G401 (cell line): ENCODE data around the gene OXNAD1. TPM values are rescaled to one million over a fixed set of nuclear protein-coding genes. Genes with fewer than 3 reads are reported as not detected.

Experiments used
- DNase-seq: peaks from one replicate; pipeline ENCODE4 v3.0.0-alpha.2; 2015; ENCODE audit warnings: low spot score
- in situ Hi-C: cut with HindIII; loops from 2 replicates; pipeline ENCODE4 v1.10.0; 2016; ENCODE audit warnings: low sequenced_read_pairs, mixed read lengths
- total RNA-seq: library from RNA; depleted of rRNA; stranded (reverse); fragments of >200 nt; shearing (Covaris generic); gene quantifications from 2 replicates; pipeline ENCODE4 v1.2.3, GENCODE V29; 2014

Gene OXNAD1
- total RNA-seq, 1 experiment from 2014 or later = 14.8 TPM

DNA sequence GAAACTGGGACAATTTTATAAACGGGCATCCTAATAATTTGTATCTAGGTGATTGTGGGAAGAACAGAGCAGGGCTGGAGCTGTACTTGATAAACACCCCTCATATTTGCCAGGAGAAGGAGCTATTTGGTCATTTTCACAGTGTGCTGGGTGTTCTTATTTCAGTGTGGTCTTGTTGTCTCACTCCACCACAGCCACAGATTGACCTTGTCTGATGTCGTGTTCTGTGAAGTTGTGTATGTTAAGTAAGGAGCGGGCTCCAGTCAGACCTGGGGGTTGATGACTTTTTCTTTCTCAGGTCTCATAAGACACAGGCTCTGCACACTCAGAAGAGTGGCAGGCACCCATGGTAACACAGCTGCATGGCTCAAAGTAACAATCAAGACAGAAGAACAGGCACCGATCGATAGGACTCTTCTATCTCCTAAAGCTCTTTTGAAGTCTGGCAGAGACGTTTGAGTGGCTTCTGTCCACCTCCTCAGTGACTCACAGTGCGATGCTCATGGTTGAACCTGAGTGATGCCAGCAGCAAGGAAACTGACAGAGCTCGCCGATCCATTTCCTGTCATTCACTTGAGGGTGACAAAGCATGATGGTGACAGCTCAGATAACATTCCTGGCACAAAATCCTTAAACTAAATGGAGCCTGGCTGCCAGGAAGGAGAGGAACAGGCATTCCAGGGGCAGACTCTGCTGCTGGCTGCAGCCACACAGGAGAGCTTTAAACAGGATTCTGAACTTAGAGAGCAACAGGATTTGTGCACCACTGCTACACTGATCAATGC, 21.1 kb upstream of the OXNAD1 start:
- no peak for DNase-seq
- in situ Hi-C loops = no loop called here

DNA sequence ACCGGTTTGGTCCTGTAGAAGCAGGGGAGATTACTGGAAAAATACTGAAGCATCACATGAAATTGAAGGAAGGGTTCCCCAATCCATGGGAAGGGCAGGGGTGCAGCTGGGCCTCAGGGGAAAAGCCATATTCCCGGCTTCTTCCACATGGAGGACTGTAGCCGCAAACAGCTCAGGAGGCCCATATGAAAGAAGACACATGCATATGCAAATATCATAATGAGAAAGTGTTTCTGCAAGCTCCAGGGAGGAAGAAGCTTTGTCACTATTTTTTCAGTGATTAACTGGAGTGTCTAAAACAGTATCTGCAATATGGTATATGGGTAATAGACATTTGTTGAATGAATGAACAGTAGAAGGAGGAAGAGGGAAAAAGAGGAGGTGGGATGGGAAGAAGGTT, 19.4 kb upstream of the OXNAD1 start:
- in situ Hi-C loops = no loop called here
- DNase-seq = no peak

DNA sequence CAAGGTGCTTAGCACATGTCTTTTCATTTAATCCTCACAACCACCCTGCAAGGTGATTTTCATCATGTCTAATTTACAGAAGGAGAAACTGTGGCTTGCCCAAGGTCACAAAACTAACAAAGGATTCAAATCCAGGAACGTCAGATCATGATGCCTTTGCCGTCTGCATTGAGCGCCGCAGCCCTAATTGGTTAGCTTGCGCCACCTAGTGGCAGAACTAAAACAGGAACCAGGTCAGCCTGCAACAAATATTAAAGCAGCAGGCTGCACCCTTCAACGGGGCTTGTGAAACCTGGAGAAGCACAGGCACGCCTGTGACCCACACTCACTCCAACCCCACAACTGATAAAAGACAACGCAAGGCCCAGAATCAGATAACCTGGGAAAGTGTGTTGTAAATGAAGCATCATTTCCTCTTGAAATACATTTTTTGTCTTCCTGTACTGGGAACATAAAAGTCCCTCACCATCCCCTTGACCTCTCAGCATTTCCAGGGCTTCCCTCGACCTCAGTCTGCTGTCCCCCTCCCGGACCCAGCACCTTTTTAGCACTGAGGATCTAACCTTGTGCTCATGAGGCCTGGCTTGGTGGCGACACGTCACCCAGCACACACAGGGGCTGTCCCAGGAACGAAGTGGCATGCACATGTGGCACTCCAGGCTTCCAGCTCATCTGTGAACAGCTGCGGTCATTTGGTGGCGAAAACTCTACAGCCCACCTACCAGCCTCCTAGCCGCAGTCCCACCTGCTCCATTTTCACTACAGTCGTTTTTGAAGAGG, 17.5 kb upstream of the OXNAD1 start:
- in situ Hi-C loops = no loop called here
- DNase-seq = peak; percentile 93

DNA sequence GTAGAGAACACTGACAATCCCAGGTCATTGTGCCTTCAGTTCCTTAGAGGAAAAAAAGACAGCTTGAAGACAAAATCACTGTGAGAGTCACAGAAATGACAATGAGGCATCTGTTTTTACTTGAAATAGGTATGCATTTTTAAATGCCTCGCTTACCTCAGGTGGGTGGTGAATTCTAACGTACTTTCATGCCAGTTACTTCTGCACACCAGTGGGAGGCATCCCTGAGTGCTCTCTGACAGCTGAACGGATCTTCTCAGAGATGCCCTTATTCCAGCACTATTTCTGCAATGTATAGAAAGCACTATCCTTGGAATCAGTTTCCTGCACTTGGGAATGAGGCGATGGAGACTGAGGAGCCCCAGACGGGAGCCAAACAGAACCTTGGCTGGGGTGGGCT, 16.5 kb upstream of the OXNAD1 start:
- no peak for DNase-seq
- in situ Hi-C loops = no loop called here

DNA sequence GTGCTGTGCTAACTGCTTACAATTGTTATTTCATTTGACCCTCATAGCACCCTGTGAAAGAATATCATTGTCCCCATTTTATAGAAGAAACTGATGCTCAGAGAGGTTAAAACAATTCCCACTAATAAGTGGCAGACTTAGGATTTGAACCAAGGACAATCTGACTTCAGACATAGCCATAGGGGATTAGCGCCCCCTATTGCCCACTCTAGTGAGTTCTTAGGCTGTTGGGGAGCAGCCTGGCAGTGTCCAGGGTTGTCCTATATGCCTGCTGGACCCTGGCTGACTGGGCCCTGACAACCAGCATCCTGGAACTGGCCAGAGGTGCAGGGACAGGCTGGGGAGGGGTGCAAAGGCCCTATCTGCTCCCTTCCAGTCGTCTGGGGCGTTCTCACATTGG, 15.7 kb upstream of the OXNAD1 start:
- no peak for DNase-seq
- in situ Hi-C loops = no loop called here

DNA sequence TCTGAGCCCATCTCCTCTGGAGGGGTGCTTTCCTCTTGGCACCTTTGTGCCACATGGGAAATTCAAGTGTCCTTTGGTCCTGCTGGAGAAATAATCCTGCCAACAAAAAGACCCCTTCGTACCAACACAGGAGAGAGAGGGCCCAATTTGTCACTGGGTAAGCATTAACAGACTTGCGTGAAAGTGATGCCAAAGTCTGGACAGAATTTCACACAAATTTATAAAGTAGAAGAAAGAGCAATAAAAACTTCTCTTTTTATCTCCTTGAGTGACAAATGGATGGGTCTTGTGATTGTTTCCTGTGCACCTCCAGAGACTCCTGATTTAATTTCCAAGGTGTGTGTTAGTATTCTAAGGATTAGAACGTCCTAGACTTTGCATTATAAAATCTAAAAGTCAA, 15.1 kb upstream of the OXNAD1 start:
- DNase-seq = no peak
- in situ Hi-C loops = no loop called here

DNA sequence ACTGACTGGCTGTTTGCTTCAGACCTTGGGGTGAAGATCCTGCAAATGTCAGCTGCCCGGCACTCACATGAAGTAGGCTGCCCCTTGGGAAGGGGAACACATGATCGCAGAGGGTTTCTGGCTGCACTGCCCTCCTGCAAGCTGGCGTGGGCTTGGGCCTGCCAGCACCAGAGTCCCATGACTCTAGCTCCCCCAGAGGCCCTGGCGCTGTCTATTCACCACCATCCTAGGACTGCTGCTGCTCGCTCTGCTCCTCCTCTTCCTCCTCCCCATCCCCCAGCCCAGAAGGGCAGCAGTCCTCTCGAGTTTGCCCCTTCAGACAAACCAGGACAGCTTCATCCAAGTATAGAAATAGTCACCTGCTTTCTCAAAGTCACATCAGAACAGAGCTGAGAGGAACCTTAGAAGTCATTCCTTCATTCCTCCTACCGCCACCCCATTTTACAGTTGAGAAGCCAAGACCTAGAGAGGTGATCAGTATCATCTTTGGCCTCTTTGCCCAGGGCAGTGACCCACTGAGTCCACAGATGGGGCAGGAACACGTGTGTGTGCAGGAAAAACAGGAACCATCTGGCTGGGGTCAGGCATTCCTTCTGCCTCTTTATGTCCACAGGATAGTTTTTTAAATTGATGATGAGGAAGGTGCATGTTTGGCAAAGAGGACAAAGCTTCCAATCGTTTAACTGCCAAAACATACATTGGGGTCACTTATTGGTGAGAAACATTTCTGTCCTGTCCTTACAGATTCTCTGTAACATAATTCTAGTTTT, 13.5 kb upstream of the OXNAD1 start:
- in situ Hi-C loops = no loop called here
- no peak for DNase-seq

DNA sequence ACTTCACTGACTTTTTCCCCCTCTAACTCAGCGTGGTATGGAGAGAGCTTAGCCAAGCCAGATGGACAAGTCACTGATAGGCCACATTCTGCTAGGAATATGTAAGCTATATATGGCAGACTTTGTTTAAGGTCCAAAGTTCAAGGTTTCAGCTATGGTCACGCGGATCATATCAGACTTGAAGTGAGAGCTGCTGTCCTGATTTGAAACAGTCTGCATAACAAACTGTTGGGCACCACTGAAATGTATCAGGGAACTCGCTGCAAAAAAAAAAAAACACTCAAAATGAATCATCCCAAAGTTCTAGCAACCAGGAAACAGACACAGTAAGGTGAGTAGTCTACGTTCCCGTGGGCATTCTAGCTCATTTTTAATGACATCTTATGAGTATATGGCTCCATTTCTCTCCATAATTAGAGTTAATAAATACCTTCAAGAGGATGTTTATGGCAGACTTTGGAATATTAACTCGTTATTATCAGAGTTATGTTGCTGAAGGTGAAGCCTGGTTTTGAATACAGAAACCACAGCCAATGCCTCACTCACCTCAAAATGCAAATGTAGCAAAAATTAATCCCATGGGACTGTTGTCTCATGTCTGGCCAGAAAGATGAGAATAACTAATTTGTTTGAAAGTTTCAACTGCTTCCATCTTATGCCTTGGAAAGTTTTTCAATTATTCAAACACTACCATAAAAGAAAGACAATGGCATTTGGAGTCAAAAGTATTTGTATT, 12.6 kb upstream of the OXNAD1 start:
- in situ Hi-C loops = no loop called here
- DNase-seq = no peak

DNA sequence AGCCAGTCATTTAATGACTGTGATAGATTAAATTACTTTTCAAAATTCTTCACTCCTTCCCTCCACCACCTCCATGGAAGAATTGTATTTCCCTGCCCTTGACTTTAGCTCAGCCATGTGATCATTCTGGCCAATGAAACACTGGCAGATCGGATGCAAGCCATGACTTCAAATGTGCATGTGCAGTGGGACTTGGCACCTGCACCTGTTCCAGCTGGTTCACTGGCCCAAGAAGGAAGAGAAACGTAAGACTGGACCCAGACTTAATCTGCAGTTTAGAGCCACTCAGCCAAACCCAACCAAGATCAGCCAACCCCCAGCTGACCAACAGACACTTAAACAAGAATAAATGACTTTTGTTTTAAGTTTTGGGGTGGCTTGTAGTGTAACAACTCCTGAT, 12.0 kb upstream of the OXNAD1 start:
- DNase-seq = no peak
- in situ Hi-C loops = no loop called here

DNA sequence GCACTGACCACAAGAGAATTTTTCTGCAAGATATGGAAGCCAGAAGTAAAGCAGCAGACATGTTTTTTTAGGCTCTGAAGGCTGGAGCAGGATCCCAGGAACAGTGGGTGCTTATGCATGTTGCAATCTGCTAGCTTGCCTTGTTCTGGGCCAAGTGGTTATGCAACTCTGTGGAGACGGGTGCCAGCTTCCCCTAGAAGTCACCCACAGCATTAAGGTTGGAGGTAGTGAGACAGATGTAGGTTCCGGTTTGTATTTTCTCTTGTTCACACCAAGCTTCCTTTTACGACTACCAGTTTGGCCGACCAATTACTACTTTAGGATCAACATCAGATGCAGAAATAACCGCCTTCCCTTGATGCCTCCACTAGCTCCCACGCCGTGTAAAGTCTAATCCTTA, 11.4 kb upstream of the OXNAD1 start:
- in situ Hi-C loops = no loop called here
- DNase-seq = peak; percentile 22

DNA sequence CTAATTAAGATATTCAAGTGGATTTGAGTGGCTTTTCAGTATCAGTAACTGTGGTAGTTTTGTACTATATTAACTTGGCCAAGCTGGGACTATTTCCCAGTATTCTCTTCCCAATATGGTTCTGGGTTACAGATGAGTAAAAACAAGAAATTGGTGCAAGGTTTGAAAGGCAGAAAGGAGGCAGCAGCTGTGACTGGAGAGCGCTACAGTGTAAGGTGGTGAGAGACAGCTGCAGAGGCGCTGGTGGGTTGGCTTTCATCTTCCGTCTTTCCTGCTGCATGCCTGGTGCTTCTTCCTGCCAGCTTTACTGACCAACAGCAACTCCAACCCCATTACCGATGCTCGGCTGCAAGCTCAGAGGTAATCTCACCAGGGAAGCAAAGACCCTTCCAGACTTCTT, 10.1 kb upstream of the OXNAD1 start:
- in situ Hi-C loops = no loop called here
- DNase-seq = no peak

DNA sequence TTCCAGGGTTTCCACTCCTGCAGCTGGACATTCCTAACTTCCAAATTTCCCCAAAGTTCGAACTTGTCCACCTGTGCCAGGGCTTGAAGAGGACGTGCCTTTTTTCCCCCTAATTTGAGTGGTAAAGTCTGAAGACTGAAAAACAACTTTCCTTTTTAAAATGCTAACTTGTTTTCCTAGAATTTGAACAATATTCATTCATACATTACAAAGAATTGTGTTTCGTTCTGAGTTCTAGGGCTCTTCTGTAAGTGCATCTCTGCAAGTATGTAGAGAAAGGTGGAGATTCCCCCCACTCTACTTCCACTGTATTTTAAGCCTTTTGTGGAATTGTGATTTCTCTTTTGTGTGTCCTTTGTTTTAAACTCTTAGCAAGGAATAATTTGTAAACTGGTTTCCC, 9.7 kb upstream of the OXNAD1 start:
- no peak for DNase-seq
- in situ Hi-C loops = no loop called here

DNA sequence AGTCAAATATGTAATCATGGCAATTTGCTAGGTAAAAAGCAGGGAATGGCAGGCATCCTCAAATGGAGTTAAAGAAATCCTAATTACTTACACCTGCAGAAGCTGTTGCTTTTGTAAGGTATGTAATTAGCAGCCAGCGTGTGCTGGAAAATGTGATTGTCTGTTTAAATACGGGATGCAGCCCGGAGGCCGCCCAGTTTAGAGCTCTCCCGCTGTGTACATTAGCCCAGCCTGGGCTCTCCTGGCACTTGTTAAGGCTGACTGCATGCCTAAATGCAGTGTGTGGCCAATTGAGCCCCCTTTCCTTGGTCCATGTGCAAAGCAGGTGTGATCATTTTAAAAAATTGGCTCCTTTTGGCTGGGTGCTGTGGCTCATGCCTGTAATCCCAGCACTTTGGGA, 9.3 kb upstream of the OXNAD1 start:
- in situ Hi-C loops = no loop called here
- no peak for DNase-seq

DNA sequence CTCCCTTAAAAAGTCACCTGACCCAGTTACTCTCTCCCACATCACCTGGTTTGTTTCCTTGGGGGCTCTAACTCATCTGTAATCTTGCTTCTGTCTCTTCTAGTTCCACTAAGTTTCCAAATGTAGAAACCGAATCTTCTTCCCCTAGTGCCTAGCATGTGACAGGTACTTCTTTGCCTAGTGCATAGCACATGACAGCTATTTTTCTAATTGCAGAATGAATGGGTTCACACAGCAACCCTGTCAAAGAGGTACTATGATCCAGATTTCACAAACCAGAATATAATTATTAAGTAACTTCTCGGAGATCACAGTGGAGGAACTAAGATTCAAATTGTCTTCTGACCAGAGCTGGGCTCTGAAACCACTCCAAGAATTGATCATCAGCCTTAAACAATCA, 7.7 kb upstream of the OXNAD1 start:
- in situ Hi-C loops = no loop called here
- DNase-seq = no peak

DNA sequence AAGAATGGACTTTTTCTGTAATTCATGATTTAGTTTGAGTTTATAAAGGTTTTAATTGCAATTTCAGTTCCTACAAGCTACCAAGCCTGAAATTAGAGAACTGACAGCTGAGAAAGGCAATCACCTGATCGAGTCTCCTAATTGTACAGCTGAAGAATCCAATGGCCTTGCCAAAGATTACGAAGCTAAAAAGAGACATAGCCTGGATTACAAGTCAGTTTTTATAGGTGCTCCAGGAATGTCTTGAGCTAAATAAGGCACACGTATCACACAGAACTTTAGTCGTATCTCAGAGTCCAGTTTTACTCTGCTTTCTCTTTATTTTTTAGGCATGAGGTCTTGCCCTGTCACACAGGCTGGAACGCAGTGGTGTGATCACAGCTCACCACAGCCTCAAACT, 6.8 kb upstream of the OXNAD1 start:
- no peak for DNase-seq
- in situ Hi-C loops = no loop called here

DNA sequence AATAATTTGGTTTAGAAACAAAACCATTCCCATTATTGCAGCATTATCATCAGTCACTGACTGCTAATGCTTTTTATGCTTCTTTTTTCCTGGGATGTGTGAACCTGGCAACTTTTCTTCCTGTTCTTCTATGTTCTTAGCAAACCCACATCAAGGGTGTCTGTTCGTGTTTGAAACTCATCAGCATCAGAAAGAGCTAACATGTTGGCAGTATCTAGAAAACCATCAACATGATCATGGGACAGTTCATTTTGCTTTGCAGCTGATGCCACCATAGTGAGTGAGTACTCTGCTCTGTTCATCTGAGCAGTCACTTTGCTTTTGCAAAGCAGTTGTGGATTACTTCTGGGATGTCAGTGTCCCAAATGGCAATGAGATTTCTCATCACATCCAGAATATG, 6.1 kb upstream of the OXNAD1 start:
- DNase-seq = no peak
- in situ Hi-C loops = no loop called here

DNA sequence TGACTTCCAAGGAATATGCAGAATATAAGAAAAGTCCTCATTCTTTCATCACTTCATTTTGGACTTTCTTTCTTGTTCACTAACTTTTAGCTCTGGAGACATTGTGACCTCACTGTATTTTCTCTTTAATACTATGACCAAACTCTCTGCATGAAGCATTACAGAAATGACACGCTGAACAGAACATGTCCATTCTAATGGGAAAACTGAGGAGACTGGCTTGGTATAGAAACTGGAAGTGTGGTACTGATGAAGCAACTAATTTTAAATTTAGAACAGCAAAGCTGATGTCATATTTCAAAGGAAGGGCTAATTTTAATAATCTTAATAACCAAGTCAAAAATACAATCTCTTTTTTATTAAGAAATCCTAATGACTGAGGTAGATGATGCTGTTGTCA, 5.0 kb upstream of the OXNAD1 start:
- in situ Hi-C loops = no loop called here
- no peak for DNase-seq

DNA sequence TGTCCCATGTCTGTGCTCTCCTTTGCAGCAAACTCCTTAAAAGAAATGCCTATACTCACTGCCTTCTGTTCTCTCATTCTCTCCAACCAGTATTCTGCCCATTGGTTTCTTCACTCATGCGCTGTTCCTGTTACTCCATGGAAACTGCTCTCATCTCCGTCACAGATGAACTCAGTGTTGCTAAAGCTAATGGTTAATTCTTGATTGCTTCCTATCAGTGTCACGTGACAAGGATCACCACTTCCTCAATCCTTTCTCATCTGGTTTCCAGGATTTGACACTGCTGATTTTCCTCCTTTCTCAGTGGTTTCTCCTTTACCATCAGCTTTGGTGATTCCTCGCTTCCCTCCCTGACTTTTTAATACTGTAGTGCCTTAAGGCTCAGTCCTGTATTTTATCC, 2.8 kb upstream of the OXNAD1 start:
- no peak for DNase-seq
- in situ Hi-C loops = no loop called here

DNA sequence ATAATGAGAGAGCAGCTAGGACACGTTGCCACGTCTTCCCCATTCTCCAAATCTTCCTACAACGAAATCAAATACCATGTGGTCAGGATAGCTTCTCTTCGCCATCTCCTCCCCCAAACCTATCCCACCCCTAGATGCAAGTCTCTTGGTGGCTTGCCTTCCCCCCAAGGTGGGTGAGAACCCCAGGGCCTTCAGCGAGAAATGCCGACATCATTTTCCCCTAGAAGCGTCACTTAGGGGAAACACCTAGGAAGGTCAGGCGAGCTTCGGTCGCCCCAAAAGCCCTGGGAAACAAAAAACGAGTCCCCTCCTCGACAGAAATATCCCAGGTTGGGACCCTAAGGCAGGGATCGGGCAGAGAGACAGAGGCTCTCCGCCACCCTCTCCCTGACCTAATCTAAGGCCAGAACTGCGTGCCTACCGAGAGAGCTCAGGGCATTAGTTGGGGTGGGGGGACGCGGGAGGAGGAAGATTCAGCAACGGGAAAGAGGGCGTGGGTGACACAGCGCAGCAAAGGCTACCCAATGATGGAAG, 771 bp upstream of the OXNAD1 start:
- in situ Hi-C loops = no loop called here
- DNase-seq = no peak
